HG02943 (cell line): ENCODE measurements around the gene PRR30.
"Not testable (repeated sequence)": the region's sequence is repeated elsewhere in the genome, so short reads cannot be mapped to it uniquely, and the experiment has no call there.

Source experiments
- ATAC-seq: cut with Tn5 transposase; IDR thresholded peaks from one replicate; pipeline ENCODE4 v1.9.1; 2021; ENCODE audit warnings: mild to moderate bottlenecking, low read depth, moderate library complexity; ENCODE audit not compliant: unreplicated experiment

The PRR30 gene

GRCh38 chr2:27139310-27139709 is at the start of gene PRR30:
Gene PRR30, minus strand, starts transcription at chr2:27139410. Its CDS starts 1,081 bp downstream, at chr2:27138329.
- no peak for ATAC-seq

GRCh38 chr2:27186613-27187345 is 47.6 kb upstream of the PRR30 start:
- ATAC-seq, result no peak

- ATAC-seq, result no peak
These were observed 46.3 kb upstream of the PRR30 start for GRCh38 chr2:27185331-27186026.

GRCh38 chr2:27184115-27184514 is 44.9 kb upstream of the PRR30 start:
- no peak for ATAC-seq

- no peak for ATAC-seq
These were observed 43.1 kb upstream of the PRR30 start for GRCh38 chr2:27182346-27182745.

GRCh38 chr2:27179344-27180000 is 40.3 kb upstream of the PRR30 start:
- no peak for ATAC-seq

- no peak for ATAC-seq
These were observed 39.3 kb upstream of the PRR30 start for GRCh38 chr2:27178469-27178868.

GRCh38 chr2:27177441-27178351 is 38.5 kb upstream of the PRR30 start:
- ATAC-seq, result no peak

- not testable (repeated sequence) for ATAC-seq
These were observed 36.6 kb upstream of the PRR30 start for GRCh38 chr2:27175781-27176180.

- no peak for ATAC-seq
These were observed 36.1 kb upstream of the PRR30 start for GRCh38 chr2:27175330-27175729.

- ATAC-seq, result no peak
These were observed 35.4 kb upstream of the PRR30 start for GRCh38 chr2:27174638-27175037.

- ATAC-seq, result no peak
These were observed 32.2 kb upstream of the PRR30 start for GRCh38 chr2:27171351-27171848.

GRCh38 chr2:27170581-27171337 is 31.5 kb upstream of the PRR30 start:
- ATAC-seq, result no peak

GRCh38 chr2:27164960-27165763 is 26.0 kb upstream of the PRR30 start:
- ATAC-seq, result no peak

GRCh38 chr2:27162151-27163121 is 23.2 kb upstream of the PRR30 start:
- ATAC-seq, result no peak

GRCh38 chr2:27160191-27160590 is 21.0 kb upstream of the PRR30 start:
- ATAC-seq, result no peak

- ATAC-seq, result no peak
These were observed 20.1 kb upstream of the PRR30 start for GRCh38 chr2:27159271-27159670.

GRCh38 chr2:27158468-27158867 is 19.3 kb upstream of the PRR30 start:
- ATAC-seq, result no peak
